ENCODE measurements around the gene POLR3B.
"Not testable (repeated sequence)": the region's sequence is repeated elsewhere in the genome, so short reads cannot be mapped to it uniquely, and the experiment has no call there.

POLR3B gene

DNA sequence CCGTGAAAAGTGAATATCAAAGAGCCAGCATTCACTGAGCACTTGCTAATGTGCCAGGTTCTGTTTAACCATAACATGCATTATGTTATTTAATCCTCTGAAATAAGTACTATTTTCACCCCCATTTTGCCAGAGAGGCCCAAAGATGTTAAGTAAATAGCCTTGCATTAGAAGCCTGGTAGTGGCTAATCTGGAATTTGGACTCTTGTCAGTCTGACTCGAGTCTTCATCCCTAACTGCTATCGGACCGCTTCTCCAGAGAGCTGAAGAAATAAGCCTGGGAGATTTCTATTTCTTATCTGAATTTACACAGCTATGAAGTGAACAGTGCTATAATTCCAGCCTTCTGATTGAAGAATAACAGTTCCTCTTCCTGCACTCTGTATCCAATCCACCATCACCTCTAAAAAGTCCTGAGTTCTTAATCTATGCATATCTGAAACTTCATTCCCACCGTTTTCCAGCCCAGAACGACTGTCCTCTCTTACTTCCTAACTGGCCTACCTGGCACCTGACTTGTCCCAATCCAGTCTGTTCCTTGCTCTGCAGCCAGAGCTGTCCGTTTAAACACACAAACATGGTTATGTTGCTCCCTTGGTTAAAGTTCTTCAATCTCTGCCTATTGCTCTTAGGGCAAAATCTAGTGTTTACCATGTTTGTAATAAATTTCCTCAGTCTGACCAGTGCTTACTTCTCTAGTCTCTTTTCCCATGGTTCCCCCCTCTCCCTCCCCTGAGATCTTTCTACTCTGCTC, 2.3 kb downstream of the POLR3B start:
- Mint-ChIP-seq H3K36me3 (peaks cover 4% of the 10 kb centered on the region), H3K4me3 (no peak overlapping the region), H3K9me3 (no peaks in the 10 kb centered on the region), H3K27me3 (no peaks in the 10 kb centered on the region), H3K27ac (no peak overlapping the region), H3K4me1 (peaks cover 9% of the 10 kb centered on the region)
- ATAC-seq (ENCODE audit: low read depth): no peak
- no peak for DNase-seq (ENCODE audit: low spot score in 2 of 2)

DNA sequence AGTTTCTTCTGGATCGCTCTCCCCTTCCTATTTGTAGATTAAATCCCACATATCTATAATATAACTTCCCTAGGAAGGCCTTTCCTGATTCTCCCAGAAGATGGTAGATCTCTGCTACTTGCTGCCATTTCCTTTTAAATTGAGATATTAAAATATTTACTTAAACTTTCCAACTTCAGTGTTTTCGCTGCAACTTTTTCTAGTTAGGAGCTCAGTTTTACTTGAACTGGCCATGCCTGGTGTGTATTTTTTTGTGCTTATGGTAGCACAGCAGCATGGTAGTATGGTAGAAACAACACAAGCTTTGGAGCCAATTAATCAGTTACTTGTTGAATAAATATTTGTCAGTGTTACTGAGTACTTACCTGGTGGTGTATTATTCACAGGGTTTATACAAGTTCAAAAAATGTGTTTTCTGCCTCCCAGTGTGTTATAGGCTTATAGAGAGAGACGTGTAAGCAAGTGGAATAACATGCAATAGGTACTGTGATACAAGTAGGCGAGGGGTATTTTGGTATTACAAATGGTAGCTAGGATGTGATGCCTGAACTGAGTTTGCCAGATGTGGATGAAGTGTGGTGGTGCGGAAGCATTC, 2.9 kb downstream of the POLR3B start:
- peaks cover 4% of the 10 kb centered on the region for H3K36me3 Mint-ChIP-seq
- no peak overlapping the region for H3K4me3 Mint-ChIP-seq
- DNase-seq (ENCODE audit: low spot score in 2 of 2) (no peak), ATAC-seq (ENCODE audit: low read depth) (no peak)
- H3K27me3 Mint-ChIP-seq: no peaks in the 10 kb centered on the region
- H3K4me1 Mint-ChIP-seq: peaks cover 9% of the 10 kb centered on the region
- H3K27ac Mint-ChIP-seq: no peak overlapping the region
- no peaks in the 10 kb centered on the region for H3K9me3 Mint-ChIP-seq

DNA sequence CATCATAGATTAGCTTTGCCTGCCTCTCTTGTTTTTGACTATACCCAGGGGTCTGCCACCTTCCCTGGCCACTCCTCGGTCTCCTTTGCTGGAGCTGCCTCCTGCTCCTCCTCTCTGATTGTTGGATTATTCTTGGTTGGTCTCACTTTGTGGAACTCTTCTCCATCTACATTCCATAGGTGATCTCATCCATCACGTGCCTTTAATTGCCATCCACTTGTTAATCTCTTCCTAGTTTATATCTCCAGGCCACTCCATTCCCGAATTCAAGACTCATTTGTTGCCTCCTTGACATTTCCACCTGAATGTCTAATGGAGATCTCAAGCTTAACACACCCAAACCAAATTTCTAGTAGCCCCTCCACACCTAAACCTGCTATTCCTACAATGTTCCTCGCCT, 5.4 kb downstream of the POLR3B start:
- no peak for ATAC-seq (ENCODE audit: low read depth)
- Mint-ChIP-seq H3K4me1 (peaks cover 5% of the 10 kb centered on the region), H3K27me3 (no peaks in the 10 kb centered on the region), H3K36me3 (peaks cover 5% of the 10 kb centered on the region), H3K9me3 (no peaks in the 10 kb centered on the region), H3K4me3 (no peak overlapping the region), H3K27ac (no peak overlapping the region)
- no peak for DNase-seq (ENCODE audit: low spot score in 2 of 2)

DNA sequence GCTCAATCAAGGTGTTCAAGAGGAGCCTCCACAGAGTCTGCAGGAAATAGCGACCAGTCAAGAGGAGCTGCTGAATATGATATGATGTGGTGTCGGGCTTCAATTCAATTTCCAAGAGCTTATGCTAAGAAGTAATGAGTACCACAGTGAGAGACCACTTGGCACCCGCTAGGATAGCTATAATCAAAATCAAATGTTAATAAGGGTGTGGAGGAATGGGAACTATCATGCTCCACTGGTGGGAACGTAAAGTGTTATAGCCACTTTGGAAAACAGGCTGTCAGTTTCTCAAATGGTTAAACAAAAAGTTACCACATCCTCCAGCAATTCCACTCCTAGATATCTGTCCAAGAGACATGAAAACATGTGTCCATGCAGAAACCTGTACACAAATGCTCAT, 6.7 kb downstream of the POLR3B start:
- Mint-ChIP-seq H3K4me1 (no peaks in the 10 kb centered on the region), H3K9me3 (no peaks in the 10 kb centered on the region), H3K36me3 (peaks cover 10% of the 10 kb centered on the region), H3K27ac (no peak overlapping the region), H3K4me3 (no peak overlapping the region), H3K27me3 (no peaks in the 10 kb centered on the region)
- no peak for DNase-seq (ENCODE audit: low spot score in 2 of 2)
- no peak for ATAC-seq (ENCODE audit: low read depth)

DNA sequence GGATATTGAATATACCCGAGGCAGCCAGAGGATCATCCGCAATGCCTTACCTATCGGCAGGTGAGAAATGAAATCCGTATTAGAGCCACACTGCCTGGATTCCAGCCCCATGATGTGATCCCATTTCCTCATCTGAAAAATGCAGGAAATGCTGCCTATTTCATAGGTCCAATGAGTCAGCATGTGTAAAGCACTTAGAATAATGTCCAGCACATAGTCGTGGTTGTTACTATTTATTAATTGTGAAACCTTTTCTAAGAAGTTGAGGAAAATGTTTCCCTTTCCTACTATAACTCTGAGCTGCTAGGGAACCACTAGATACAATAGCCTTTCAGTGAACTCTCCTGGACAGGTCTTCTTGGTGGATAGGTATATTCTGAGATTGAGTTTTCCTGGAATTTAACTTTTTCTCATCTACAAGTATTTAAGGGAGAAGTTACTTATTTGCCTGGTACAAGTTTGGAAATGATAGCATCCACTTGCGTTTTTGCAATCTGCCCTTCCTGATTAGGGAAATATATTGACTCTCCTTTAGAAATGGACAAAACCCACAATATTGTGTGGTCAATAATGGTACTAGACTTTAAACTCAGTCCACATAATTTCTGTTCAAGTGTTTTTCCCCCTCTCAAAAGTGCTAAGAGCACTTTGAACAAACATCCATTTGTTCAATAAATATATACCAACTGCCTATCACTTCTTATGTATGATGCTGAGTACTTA, 12.2 kb downstream of the POLR3B start:
- H3K27ac Mint-ChIP-seq: no peak overlapping the region
- peaks cover 1% of the 10 kb centered on the region for H3K9me3 Mint-ChIP-seq
- DNase-seq (ENCODE audit: low spot score in 2 of 2) (no peak), ATAC-seq (ENCODE audit: low read depth) (no peak)
- no peaks in the 10 kb centered on the region for H3K27me3 Mint-ChIP-seq
- H3K4me3 Mint-ChIP-seq: no peak overlapping the region
- H3K36me3 Mint-ChIP-seq: peaks cover 30% of the 10 kb centered on the region
- H3K4me1 Mint-ChIP-seq: no peaks in the 10 kb centered on the region

DNA sequence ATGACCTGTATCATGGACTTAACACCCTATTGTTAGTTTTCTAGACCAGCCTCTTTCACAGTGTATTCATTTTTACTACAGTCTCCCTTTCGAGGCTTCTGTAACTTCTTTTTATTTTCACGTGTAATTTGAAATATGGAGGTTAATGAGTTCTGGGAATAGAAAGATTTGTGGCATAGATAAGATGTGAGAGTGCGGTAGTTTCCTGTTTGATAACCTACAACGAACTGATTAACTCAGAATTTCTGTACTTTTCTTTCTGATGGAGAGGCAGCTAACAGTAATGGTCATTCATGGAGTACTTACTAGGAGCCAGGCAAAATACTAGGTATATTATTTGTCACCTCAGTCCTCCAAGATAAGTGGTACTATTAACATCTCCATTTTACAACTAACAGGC, 21.2 kb downstream of the POLR3B start:
- Mint-ChIP-seq H3K4me3 (no peak overlapping the region), H3K4me1 (no peaks in the 10 kb centered on the region), H3K27me3 (no peaks in the 10 kb centered on the region), H3K36me3 (peaks cover 63% of the 10 kb centered on the region), H3K9me3 (peaks cover 1% of the 10 kb centered on the region), H3K27ac (no peak overlapping the region)
- ATAC-seq (ENCODE audit: low read depth): no peak
- no peak for DNase-seq (ENCODE audit: low spot score in 2 of 2)

DNA sequence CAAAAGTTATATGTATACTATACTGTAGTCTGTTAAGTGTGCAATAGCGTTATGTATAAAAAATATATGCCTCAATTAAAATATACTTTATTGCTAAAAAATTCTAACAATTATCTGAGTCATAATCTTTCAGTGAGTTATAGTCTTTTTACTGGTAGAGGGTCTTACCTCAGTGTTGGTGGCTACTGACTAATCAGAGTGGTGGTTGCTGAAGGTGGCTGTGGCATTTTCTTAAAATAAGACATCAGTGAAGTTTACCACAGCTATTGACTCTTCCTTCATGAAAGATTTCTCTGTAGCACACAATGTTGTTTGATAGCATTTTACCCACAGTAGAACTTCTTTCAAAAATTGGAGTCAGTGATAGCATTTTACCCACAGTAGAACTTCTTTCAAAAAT, 23.4 kb downstream of the POLR3B start:
- ATAC-seq (ENCODE audit: low read depth): no peak
- DNase-seq (ENCODE audit: low spot score in 2 of 2): no peak
- Mint-ChIP-seq H3K36me3 (peaks cover 51% of the 10 kb centered on the region), H3K4me1 (no peaks in the 10 kb centered on the region), H3K27ac (no peak overlapping the region), H3K9me3 (peaks cover 1% of the 10 kb centered on the region), H3K27me3 (no peaks in the 10 kb centered on the region), H3K4me3 (no peak overlapping the region)

DNA sequence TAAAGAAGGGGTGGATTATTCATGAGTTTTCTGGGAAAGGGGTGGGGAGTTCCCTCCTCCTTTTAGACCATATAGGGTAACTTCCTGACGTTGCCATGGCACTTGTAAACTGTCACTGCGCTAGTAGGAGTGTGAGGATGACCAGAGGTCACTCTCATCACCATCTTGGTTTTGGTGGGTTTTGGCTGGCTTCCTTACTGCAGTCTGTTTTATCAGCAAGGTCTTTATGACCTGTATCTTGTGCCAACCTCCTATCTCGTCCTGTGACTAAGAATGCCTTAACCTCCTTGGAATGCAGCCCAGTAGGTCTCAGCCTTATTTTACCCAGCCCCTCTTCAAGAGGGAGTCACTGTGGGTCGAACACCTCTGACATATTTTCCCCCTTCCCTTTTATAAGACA, 24.3 kb downstream of the POLR3B start:
- not testable (repeated sequence) for DNase-seq (ENCODE audit: low spot score in 2 of 2); H3K4me3 Mint-ChIP-seq; H3K27ac Mint-ChIP-seq; H3K27me3 Mint-ChIP-seq; ATAC-seq (ENCODE audit: low read depth); H3K4me1 Mint-ChIP-seq; H3K9me3 Mint-ChIP-seq
- peaks cover 42% of the 10 kb centered on the region for H3K36me3 Mint-ChIP-seq

DNA sequence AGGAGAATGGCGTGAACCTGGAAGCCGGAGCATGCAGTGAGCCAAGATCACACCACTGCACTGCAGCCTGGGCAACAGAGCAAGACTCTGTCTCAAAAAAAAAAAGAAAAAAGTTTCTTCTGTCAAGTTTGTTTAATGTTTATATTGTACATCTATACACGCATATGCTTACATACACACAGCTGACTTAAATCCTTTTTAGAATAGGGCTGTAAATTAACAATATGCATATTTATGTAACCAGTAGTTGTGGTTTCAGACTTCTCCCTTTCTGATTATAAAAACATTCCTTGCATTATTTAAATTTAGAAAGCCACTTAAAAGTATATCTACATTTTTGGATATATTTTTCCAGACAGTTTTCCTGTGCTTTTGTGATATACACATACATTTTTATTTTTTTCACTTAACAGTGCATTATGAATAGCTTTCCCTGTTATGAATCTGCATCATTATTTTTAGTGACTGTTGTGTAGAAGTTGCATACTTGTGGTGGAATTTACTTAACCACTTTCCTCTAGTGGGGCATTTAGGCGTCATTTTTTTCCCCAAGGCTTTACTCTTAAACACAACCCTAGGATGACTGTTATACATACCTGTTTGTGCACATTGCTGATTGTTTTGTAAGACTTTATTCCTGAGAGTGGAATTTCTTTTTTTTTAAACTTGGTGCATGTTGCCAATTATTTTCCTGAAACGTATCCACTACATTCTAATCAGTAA, 29.4 kb downstream of the POLR3B start:
- ATAC-seq (ENCODE audit: low read depth) (no peak), DNase-seq (ENCODE audit: low spot score in 2 of 2) (no peak)
- Mint-ChIP-seq H3K27me3 (no peaks in the 10 kb centered on the region), H3K4me1 (no peaks in the 10 kb centered on the region), H3K36me3 (peaks cover 21% of the 10 kb centered on the region), H3K27ac (no peak overlapping the region), H3K9me3 (peaks cover 1% of the 10 kb centered on the region), H3K4me3 (no peak overlapping the region)

DNA sequence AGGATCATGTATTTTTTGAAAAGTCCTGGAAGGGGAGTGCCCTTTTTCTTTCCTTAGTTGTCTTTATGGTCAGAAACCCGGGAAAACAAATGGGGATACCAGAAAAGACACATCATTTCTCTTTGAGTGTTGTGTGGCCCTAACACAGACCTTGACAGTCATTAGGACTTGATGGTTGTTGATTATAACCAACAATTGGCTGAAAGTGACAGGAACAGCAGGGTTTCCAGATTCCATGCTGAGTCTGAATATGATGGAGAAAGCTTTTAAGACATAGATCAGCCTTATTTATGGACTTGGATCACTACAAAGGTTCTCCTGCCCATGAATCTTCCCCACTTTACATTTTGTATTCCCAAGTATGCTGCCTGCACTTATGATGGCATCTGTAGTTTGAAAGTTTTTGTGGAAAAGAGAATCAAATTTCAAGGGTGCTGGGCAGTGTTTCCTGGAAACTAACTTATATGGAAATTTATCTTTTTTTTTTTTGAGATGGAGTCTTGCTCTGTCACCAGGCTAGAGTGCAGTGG, 30.4 kb downstream of the POLR3B start:
- Mint-ChIP-seq H3K27me3 (no peaks in the 10 kb centered on the region), H3K36me3 (peaks cover 15% of the 10 kb centered on the region), H3K4me1 (no peaks in the 10 kb centered on the region), H3K9me3 (peaks cover 1% of the 10 kb centered on the region), H3K27ac (no peak overlapping the region), H3K4me3 (no peak overlapping the region)
- DNase-seq (ENCODE audit: low spot score in 2 of 2): no peak
- no peak for ATAC-seq (ENCODE audit: low read depth)

DNA sequence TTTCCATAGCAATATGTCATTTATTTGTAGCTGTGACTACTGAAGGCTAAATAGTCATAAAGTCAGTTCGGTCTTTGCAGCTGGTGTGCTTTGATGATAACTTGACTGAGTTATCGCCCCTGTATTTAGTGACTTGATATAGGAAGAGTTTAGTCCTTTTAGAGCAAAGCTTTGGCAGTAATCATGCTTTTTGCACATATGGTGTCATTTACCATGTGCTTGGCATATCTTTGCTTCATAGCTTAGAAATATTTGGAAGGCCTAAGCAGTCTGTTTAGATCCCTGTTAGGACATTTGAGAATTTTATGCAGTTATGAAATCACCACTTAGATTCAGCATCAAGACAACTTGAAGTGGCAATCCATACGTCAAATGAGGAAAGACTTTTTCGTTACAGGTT, 31.6 kb downstream of the POLR3B start:
- Mint-ChIP-seq H3K4me3 (no peak overlapping the region), H3K9me3 (no peaks in the 10 kb centered on the region), H3K4me1 (no peaks in the 10 kb centered on the region), H3K27ac (no peak overlapping the region), H3K27me3 (no peaks in the 10 kb centered on the region), H3K36me3 (peaks cover 18% of the 10 kb centered on the region)
- no peak for ATAC-seq (ENCODE audit: low read depth)
- no peak for DNase-seq (ENCODE audit: low spot score in 2 of 2)

DNA sequence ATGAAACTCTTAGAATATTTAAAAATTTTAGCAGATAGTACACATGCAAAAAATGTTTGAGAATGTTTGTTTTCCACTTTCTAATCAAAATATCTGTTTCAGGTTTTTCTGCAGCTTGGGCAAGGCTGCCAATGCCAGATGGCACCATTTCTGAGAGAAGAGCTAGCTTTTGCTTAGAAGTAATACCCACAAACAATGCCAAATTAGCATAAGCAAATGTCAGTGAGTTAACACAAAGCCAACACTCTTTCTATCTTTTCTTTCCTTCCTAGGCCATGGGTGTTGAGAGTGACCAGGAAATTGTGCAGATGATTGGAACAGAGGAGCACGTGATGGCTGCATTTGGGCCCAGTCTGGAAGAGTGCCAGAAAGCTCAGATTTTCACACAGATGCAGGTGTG, 35.2 kb downstream of the POLR3B start:
- Mint-ChIP-seq H3K27me3 (no peaks in the 10 kb centered on the region), H3K27ac (no peak overlapping the region), H3K4me1 (no peaks in the 10 kb centered on the region), H3K36me3 (peaks cover 38% of the 10 kb centered on the region), H3K9me3 (no peaks in the 10 kb centered on the region), H3K4me3 (no peak overlapping the region)
- DNase-seq (ENCODE audit: low spot score in 2 of 2): no peak
- ATAC-seq (ENCODE audit: low read depth): no peak

DNA sequence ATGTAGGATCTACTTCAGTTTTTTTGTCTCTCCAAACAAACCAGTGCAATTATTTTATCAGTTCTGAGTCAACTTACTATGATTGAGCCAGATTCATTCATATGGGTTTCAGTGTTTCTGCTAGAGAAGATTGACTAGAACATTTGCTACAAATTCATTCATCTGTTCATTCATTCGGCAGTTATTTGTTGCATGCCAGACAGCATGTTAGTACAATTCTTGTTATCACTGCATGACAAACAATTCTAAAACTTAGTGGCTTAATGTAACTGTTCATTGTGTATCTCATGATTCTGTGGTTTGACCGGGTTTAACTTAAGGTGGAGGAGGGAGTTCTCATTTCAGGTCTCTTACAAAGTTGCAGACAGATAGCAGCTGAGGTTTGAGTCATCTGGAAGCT, 52.3 kb downstream of the POLR3B start:
- no peaks in the 10 kb centered on the region for H3K4me1 Mint-ChIP-seq
- no peaks in the 10 kb centered on the region for H3K9me3 Mint-ChIP-seq
- ATAC-seq (ENCODE audit: low read depth): no peak
- H3K27me3 Mint-ChIP-seq: no peaks in the 10 kb centered on the region
- H3K4me3 Mint-ChIP-seq: no peak overlapping the region
- no peak for DNase-seq (ENCODE audit: low spot score in 2 of 2)
- no peak overlapping the region for H3K27ac Mint-ChIP-seq
- H3K36me3 Mint-ChIP-seq: peaks cover 14% of the 10 kb centered on the region

DNA sequence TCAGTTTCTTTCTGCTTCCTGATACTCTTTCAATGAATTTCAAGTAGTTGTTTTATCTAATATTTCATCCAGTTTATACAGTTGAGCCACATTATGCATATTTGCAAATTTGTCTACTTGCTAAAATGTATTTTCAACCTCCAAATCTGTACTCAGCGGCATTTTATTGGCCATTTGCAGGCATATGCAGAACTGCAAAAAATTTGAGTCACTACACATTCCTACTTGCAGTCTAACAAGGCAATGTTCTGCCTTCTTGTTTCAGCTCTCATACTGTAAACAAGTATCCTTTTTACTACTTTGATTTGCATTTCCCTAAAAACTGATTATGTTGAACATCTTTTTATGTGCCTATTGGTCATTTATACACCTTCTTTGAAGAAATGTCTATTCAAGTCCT, 55.0 kb downstream of the POLR3B start:
- Mint-ChIP-seq H3K27me3 (no peaks in the 10 kb centered on the region), H3K27ac (no peak overlapping the region), H3K4me3 (no peak overlapping the region), H3K9me3 (no peaks in the 10 kb centered on the region), H3K4me1 (no peaks in the 10 kb centered on the region), H3K36me3 (peaks cover 28% of the 10 kb centered on the region)
- no peak for ATAC-seq (ENCODE audit: low read depth)
- no peak for DNase-seq (ENCODE audit: low spot score in 2 of 2)
